Esophagus squamous epithelium (tissue), 4 donors: ENCODE data around the gene TMEM128.

Experiments
- POLR2A ChIP-seq, 4 donors: fragments of 450-650 bp; IDR thresholded peaks; one replicate each; pipeline ENCODE4 v1.6.1; 2017; ENCODE audit warnings: antibody characterized with exemption in 4 of 4, mild to moderate bottlenecking in 4 of 4, moderate library complexity in 3 of 4
- TF ChIP-seq, protein P1 (sequence below), 6 experiments: fragments of 450-650 bp in 4 of 6; fragments of 200-600 bp in 2 of 6; sonication (generic) in 2 of 6; IDR thresholded peaks; one replicate each; pipeline ENCODE4 v1.5.1; 2016 to 2019; ENCODE audit warnings: antibody characterized with exemption in 6 of 6, mild to moderate bottlenecking in 4 of 6, moderate library complexity in 4 of 6

- TF ChIP-seq, protein P1, sequence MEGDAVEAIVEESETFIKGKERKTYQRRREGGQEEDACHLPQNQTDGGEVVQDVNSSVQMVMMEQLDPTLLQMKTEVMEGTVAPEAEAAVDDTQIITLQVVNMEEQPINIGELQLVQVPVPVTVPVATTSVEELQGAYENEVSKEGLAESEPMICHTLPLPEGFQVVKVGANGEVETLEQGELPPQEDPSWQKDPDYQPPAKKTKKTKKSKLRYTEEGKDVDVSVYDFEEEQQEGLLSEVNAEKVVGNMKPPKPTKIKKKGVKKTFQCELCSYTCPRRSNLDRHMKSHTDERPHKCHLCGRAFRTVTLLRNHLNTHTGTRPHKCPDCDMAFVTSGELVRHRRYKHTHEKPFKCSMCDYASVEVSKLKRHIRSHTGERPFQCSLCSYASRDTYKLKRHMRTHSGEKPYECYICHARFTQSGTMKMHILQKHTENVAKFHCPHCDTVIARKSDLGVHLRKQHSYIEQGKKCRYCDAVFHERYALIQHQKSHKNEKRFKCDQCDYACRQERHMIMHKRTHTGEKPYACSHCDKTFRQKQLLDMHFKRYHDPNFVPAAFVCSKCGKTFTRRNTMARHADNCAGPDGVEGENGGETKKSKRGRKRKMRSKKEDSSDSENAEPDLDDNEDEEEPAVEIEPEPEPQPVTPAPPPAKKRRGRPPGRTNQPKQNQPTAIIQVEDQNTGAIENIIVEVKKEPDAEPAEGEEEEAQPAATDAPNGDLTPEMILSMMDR (IDR thresholded peaks at IDR 0.05) = no peak
- TF ChIP-seq POLR2A (IDR thresholded peaks at IDR 0.05) = no peak
Observed at GRCh38 chr4:4296283-4296846, 48.3 kb upstream of the TMEM128 start.
